Stimulated activated CD8-positive, alpha-beta memory T cell treated with anti-CD3 and anti-CD28 coated beads, Interleukin-4, amount 100 ng/mL, for 24 hours (primary cell): ENCODE results near the gene MSI2.
"Not testable (repeated sequence)": the region's sequence is repeated elsewhere in the genome, so short reads cannot be mapped to it uniquely, and the experiment has no call there.

Experiments
- DNase-seq: peaks from one replicate; pipeline ENCODE4 v3.0.0-alpha.2; 2020; ENCODE audit warnings: low read depth

The MSI2 gene

GRCh38 chr17:57292091-57292490 lies 35.8 kb downstream of the MSI2 start:
- DNase-seq: no peak

GRCh38 chr17:57293077-57293476 lies 36.8 kb downstream of the MSI2 start:
- DNase-seq: no peak

GRCh38 chr17:57294101-57294500 lies 37.8 kb downstream of the MSI2 start:
- DNase-seq: no peak

GRCh38 chr17:57294629-57295501 lies 38.5 kb downstream of the MSI2 start:
- peak; percentile 7 for DNase-seq

- no peak for DNase-seq
These were observed 39.3 kb downstream of the MSI2 start for GRCh38 chr17:57295526-57296023.

- no peak for DNase-seq
These were observed 39.9 kb downstream of the MSI2 start for GRCh38 chr17:57296231-57296630.

- DNase-seq: no peak
These were observed 42.9 kb downstream of the MSI2 start for GRCh38 chr17:57299176-57299575.

GRCh38 chr17:57300592-57300991 lies 44.3 kb downstream of the MSI2 start:
- not testable (repeated sequence) for DNase-seq

- DNase-seq: no peak
These were observed 46.6 kb downstream of the MSI2 start for GRCh38 chr17:57302690-57303465.

GRCh38 chr17:57305144-57305728 lies 48.9 kb downstream of the MSI2 start:
- no peak for DNase-seq

GRCh38 chr17:57305908-57306504 lies 49.7 kb downstream of the MSI2 start:
- DNase-seq: no peak

- no peak for DNase-seq
These were observed 52.3 kb downstream of the MSI2 start for GRCh38 chr17:57308543-57309186.

- DNase-seq: no peak
These were observed 53.2 kb downstream of the MSI2 start for GRCh38 chr17:57309479-57309878.

- DNase-seq: no peak
These were observed 55.2 kb downstream of the MSI2 start for GRCh38 chr17:57311281-57312216.

- DNase-seq: no peak
These were observed 55.9 kb downstream of the MSI2 start for GRCh38 chr17:57312242-57312641.

GRCh38 chr17:57313097-57313835 lies 56.9 kb downstream of the MSI2 start:
- no peak for DNase-seq

GRCh38 chr17:57315061-57316015 lies 59.0 kb downstream of the MSI2 start:
- no peak for DNase-seq

- DNase-seq: no peak
These were observed 60.0 kb downstream of the MSI2 start for GRCh38 chr17:57316361-57316760.

GRCh38 chr17:57317079-57317478 lies 60.8 kb downstream of the MSI2 start:
- no peak for DNase-seq
